ENCODE measurements around the gene MAPKAP1.

Gene MAPKAP1

DNA sequence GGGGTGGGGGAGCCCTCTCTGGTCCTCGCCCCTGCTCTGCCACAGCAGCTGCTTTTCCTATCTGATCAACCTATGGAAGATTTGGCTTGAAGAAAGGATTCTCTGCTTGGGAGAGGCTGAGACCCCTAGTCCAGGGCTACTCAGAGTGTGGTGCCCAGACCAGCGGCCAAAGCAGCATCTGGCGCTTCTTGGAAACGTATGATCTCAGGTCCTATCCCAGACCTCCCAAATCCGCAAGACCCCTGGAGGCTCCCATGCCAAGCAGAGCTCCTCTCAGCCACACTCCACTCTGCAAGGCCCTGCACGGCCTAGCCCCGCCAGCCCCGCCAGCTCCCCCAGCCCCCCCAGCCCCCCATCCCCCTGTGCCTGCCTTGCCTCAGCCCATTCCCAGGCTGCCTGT lies 263.6 kb downstream of the MAPKAP1 start:
- FAIRE-seq: no peak

DNA sequence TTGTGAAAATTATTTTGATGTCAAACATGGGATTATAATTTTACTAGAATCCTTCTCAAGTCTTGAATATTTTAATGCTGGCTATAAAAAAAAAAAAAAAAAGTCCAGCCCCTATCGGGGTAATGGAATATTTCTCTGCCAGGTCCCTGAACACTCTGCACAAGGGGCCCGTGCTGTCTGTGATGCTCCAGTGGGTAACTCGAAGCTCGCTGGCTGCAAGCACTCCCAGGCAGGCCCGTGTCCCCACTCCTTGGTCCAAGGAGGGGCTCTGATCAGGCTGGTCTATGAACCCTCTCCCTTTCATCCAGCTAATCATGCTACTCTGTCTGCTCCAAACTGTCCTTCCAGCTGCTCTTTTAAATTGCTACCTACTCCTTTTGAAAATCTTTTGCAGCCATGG lies 264.6 kb downstream of the MAPKAP1 start:
- no peak for FAIRE-seq

DNA sequence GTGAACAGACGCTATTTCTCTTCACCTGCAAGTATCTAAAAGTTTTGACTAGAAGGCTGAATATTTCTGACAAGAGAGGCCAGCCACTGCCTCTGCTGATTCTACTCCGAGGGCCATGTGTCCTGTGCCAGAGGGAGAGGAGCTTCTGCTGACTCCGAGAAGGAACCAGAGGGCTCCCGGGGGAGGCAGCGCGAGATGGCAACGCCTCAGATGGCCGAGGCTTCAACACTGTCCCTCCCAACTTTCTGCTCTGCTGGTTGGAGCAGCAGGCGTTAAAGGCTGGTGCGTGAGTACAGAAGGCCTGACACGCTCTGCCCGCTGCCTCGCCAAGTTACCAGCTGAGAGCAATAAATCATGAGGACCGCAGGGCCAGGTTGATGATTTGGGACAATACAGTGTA lies 266.6 kb downstream of the MAPKAP1 start:
- FAIRE-seq: no peak

DNA sequence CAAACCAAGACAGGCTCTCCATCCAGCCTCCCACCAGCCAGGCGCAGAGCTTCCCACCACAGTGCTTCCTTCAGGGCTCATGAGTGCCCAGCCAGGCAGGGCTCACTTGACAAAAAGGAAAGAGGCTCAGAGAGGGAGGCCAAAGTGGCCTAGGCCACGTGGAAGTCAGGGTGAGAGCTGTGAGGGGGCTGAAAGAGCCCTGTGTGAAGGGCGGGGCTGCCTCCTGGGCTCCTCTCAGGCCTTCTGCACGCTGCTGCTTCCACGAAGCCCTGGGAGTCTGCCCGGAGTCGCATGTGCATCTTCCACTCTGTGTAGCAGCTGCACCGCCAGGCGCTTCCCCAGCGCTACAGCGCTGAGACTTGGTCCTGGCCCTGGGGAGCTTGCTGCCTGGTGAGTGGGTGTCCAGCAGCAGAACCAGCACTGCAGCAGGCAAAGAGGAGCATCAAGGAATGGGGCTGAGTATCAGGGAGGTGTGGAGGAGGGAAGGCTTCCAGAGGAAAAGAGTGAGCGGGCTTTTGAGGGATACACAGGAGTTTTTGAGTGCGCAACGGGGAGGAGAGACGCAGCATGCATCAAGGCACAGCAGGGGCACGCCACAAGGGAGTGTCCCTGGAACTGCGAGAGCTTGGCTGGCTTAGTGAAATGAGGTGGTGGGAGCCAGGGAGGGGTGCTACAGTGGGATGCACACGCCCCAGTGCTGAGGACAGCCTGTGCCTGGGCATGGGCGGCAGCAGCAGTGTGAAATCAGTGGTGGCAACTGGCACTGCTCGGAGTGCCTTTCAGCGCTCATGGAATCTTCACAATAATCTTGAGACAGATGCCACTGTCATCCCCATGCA lies 267.4 kb downstream of the MAPKAP1 start:
- FAIRE-seq: no peak

DNA sequence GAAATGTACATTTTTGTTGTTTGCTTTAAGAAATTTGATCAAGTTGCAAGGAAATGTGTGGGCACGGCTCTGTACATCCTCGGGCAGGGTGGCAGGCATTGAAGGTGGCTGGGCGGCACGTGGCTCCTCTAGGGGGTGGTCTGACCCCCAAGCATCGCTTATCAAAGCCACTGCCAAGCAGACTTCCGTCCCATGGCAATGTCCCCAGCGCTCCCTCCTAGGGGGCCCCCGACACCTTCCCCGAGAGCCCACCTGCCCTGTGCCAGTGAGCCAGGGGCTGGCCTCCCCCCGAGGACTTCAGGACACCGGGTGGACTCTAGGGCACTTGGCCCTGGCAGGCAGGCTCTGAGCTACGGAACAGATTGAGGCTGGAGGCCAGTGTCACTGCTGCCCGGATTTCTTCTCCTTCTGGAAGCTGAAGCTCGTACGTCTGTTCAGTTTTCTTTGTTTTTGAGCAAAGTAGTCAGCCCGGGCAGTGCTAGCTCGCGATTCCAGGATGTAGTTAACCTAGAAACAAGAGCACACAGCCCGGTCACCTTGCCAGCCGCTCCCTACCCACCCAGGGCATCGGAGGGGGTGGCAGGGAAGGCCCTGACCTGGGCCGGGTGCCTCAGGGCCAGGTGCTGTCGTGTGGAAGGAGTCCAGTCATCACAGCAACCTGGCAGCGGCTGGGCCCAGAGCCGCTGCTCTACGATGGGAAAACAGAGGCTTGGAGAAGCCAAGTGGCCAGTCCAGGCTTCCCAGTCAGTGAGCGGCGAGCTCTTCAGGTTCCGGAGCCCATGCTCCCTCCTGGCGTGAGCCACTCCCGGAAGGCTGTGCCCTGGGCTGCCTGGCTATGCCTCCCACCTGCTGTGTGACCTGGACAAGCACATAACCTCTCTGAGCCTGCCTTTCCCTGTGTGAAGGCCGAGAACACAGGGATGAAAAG lies 268.2 kb downstream of the MAPKAP1 start:
- no peak for FAIRE-seq

DNA sequence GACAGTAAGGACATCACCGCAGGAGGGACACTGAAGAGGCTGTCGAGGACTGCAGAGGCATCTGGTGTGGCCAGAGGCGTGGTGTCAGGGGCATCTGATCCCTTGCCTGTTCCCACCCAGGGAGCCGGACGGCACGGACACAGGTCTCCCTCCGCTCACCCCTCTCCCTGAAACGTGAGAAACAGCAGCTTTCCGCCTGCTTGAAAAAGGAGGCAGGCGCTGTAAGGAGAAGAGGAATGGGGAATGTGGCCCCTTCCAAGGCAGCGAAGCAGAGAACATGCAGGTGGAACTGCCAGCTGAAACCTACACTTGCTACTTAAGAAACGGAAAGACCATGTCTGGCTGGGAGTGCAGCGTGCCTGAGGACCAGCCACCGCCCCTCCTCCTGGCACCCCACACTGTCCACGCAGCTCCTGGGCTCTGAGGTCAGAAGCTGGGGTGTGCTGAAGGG lies 269.2 kb downstream of the MAPKAP1 start:
- FAIRE-seq: no peak

DNA sequence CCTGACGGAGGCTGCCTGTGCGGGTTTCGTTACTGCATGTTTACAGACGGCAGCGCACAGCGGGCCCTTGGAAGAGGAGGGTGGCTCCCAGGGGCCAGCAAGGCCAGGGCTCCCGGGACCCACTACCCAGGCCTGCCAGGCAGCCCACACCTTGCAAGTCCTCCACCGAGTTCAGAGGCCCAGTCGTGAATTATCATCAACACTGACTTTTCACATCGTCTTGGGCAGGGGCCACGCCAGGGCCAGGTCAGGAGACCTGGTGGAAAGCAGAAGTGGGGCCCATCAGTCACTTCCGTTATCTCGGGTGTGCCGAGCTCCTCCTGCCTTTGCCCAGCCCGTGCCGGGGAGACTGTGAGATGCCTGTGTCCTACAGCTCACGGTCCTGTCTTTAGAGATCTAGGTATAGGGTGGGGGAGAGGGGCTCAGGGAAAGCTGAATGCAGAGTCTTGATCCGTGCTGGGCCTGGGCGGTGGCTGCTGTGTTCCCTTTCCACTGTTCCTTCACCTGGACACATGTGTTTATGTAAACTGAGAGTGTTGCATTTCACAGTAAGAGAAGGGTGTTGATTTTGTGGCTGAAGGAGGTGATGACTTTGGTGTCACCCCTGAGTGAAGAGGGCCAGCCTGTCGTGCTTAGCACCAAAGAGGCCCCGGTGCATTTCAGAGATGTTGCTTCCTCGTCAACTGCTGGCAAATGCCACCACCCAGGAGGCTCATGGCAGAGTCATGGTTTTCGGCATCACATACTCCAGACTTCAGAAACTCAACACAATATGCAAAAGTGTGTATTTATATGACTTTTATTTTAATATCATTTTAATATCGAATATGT lies 270.2 kb downstream of the MAPKAP1 start:
- no peak for FAIRE-seq

DNA sequence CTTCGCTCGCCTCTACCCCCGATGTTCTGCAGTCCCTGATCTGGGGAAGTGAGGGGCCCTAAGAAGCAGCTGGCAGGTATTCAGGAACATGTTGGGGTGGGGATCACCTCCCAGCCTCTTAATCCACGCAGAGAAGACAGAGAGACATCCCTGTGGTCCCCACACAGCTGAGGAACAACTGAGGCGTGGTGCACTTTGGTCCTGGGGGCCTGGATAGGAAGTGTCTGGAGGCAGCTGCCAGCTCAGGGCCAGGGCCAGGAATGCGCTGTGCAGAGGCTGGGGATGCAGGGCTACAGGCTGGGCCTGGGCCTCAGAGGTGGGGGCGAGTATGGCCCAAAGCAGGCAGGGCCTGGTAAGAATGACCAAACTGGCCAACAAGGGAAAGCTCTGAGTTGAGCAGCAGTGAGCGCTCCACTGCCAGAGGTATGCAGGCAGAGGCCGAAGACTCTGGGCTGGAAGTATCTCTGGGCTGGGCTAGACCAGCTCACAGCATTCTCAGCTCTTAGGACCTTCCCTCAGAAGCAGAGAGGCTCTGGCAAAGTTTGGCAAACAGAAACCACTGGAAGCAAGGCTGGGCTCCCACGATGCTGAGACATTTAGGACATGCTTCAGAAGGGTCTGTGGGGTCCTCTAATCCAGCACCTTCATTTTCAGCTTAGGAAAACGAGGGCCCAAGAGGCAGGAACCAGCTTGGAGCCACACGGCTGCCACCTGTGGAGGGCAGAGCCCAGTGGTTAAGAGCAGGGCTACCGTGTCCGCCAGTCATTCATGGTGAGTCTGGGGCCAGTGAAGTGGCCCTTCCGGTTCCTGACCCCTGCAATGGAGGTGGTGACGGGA lies 271.0 kb downstream of the MAPKAP1 start:
- no peak for FAIRE-seq

DNA sequence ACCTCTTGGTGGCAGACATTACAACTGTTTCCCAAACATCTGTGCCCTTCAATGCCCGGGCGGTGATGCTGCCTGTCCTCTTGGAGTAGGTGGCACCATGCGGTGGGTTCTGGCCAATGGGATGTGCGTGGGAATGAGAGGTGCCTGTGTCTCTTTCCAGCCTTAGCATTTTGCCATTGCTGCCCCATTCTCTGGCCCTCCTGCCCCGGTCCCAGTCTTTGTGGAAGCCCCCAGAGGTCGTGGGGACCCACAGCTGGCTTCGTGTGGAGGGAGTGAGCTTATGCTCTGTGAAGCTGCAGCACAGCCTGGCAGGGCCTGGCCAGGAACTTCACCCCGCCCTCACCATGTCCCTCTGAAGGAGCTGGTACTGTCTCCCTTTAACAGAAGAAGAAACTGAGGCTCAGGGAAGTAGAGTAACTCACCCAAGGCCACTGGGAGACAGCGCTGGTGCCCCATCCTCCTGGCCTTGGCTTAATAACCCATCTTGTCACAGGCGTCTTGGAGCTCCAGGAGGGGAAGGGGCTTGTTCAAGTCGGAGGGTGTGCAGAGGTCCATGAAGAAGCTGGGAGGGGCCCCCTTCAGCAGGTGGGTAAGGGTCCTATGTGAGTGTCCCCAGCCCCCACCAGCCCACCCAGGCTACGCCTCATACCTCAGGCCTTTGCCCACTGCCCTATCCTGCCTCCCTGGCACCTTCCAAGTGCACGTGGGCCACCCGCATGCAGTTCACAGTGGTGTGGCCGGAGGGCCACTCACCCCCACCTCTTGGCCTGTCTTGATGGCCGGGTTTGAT lies 271.8 kb downstream of the MAPKAP1 start:
- no peak for FAIRE-seq

DNA sequence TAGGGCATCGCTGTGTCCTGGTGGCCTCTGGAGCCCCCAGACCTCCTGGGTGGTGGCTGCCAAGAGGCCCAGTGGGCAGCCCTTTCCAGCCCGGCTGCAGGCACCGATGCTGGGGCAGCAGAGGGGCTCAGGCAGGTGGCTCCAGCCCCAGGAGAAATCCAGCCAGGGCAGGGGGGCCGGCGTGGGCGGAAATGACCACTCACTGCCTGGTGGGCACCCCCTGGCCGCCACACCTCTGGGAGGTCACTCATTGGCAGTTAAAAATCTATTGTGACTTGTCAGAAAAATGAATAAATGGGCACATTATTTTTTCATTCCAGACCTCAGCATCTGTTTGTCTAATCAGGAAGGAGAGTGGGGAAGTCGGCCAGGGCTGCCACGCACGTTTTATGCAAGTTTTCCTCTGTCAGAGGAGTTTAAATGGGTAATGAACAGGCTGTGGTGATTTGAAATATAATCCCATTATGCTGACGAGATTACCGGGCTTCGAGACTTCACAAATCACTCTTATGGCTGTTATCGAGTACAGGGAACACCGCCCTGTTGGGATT lies 273.5 kb downstream of the MAPKAP1 start:
- FAIRE-seq: no peak

DNA sequence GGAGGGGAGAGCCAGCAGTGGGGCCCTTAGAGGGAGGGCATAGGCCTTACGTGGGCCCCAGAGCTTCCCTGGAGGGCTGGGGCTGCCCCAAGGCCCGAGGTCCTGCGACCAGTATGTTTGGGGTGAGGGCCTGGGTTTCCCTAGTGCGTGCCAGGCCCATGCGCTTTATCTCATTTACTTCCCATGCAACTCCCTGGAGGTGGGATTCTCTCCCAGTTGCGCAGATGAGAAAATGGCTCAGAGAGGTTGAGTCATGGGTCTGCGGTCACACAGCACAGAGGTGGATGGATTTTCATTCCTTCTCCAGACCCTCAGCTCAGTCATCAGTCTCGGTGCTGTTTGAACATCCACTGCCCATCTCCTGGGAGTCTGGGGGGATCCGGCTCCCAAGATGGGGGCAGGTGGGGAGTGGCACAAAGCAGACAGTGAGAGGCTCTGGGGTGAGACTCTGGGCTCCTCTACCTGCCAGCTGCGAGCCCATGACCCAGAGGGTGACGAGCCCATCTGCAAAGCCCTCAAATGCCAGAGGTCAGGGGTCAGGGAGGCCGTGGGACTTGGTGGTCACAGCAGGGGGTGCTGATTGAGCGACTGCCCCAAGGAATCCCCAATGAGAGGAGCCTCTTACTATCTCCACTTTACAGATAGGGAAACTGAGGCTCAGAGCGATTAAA lies 274.2 kb downstream of the MAPKAP1 start:
- FAIRE-seq: no peak

DNA sequence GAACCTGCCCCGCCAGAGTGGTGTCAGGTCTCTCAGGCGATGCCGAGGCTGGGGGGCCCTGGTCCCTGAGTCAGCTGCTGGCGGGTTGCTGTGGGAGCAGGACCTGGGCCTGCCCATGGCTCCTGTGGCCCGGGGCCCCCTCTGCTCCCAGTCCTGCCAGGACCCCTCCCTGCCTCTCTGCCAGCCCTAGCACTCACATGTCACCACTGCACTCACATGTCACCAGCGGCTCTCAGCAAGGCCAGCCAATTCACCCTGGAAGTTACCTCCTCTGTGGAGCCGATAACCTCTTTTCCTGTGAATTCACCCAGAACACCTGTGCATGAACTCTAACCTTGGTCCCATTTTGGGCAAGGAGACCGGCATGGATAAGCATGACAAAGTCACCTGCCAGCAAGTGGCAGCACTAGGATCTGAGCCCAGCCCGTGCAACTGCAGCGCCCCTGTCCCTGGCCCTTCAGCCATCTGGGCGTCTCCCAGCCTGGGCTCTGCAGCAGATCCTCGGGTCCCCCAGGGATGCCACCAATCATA lies 275.2 kb downstream of the MAPKAP1 start:
- FAIRE-seq: no peak

DNA sequence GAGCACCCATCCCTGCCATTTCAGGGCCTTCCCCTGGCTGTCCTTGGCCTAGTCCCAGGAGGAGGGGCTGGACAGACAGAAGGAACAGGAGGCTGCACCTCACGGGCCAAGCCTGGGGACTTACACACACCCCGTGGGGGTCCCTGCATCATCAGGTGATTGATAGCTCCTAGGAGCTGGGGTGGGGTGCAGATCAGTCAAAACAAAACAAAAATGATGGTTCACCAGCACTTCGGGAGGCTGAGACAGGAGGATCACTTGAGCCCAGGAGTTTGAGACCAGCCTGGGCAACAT lies 276.0 kb downstream of the MAPKAP1 start:
- no peak for FAIRE-seq

DNA sequence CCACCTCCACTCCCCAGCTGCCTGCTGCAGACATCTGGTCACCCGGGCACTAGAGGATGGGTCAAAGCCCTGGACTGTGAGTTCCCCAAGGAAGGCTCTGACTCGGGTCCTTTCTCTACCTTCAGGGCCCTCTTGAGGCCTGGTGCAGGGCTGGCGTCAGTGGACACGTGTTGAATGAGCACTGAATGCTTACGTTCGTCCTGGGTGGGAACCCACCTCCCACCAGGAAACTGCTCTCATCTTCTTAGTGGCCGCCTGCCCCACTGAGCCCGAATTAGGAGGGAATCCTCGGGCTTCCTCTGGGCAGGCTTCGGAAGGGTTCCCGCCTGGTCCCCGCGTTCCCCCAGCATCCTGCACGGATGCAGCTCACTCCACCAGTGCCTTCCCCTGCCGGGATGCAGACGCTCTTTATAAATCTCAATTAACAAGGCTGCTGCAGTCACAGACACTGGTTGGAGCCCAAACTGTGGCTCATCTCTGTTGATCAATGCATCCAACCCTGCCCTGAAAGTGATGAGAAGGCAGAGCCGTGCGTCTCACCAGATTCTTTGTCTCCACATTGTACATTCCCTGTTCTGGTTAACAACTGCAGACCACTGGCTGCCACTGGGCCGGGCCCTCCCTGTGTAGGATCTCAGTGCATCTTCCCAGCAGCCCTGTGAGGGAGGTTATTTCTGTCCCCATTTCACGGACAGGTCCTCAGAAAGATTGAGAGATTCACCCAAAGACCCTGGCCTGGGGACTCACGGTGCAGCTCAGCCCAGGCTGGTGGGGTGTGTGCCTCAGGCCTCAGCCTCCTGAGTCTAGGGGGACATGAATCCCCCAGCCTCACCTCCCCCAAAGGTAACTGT lies 276.6 kb downstream of the MAPKAP1 start:
- FAIRE-seq: no peak

DNA sequence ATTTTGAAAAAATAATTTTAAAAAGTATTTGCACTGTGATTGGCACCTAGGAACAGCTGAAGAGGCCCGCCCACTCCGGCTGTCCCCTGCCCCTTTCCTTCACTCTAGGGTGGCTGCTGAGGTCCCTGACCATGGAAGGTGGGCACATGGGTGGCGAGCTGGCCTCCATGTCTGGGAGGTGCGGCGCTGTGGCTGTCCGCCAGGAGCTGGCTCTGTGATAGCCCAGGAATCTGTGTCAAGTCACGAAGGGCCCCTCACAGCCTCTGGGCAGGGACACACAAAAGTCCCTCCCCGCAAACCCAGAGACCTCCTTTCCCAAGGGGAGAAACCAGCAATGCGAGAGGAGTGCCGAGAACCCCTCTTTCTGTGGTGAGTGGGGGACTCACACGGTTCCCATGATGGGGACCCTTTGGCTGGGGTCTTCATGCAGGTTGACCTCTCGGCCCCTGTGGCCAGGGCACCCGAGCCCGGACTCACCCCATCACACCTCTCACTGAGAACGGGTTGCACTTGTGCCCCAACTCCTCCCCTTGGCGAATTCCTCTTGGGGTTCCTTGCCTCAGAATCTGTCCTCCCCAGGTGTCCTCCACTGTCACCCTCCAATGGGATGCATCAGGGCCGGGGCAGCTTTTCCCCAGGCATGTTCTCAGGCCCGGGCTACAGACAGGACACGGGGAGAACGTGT lies 277.4 kb downstream of the MAPKAP1 start:
- no peak for FAIRE-seq

DNA sequence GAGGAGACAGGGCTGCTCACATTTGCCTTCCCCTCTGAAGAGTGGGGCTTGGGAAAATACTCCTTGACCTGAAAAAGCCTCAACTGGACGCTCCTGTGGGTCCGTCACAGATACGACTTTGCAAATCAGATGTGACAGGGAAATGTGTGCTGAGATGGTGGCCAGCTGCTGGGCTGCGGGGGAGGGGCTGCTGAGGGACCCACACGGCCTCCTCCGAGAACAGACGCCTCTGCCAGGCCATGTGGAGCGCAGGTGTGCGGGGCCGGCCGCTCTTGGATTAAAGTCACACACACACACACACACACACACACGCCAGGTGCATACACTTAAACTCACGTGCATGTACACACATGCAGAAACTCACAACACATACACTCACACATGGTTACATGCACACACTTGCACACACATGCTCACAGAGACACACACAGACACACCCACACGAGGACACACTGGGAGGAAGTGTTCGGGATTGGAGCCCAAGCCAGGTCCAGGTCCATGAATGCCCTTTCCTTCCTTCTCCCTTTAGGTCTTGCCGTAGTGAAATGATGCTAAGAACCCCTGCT lies 278.0 kb downstream of the MAPKAP1 start:
- no peak for FAIRE-seq

DNA sequence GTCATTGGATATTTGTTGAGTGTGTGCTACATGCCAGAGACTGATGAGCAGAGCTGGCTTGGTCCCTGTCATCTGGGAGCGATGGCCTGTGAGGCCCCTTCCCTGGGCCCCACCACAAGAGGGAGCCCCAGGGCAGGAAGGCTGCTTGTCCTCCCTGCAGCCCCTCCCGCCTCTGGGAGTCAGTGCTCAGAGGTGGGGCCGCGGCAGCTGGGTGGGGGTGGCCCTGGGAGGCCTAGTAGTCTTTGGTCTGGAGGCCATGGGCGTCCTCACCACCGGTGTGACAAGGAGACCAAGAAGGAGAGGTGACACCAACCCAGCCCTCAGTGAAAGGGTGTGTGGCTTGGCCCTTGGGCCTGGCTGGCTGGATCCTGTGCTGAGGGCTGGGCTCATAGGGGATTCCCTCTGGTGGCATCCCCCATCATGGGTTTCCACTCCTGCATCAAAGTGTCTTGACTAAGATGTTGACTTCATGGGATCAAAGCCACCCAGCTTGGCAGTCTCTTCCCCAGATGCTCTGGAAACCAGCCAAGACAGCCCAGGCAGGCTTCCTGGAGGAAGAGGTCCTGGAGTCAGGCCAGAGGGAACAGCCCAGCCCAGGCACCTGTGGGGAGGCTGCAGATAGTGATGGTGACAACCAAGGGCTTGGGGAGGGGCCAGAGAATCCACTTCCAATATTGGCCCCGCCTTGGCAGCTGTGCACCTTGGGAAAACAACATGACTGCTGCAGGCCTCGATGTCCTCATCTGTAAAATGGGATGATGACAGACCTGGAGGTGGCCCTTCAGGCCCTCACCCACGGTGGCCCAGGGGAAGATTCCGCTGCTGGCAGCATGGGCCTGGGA lies 278.7 kb downstream of the MAPKAP1 start:
- no peak for FAIRE-seq

Data from A204.1 (cell line).